Cardiac muscle cell (in vitro differentiated cells and primary cell): Measurements from ENCODE around the gene RBM5. TPM values are rescaled to one million over a fixed set of nuclear protein-coding genes. Genes with fewer than 3 reads are reported as not detected.

Experiments used
- DNase-seq, 2 donors: peaks; one replicate each; pipeline versions ENCODE4 v3.0.0 to v3.0.0-alpha.2; 2010 to 2017; ENCODE audit warnings: low read depth in 1 of 2, low spot score in 1 of 2
- H3K27ac ChIP-seq: fragments of 200-600 bp; sonication (generic); 2 replicates; pipeline ENCODE4 v1.5.1; 2016
- H3K27me3 ChIP-seq: fragments of 200-600 bp; sonication (generic); 2 replicates; pipeline ENCODE4 v1.6.0; 2016; ENCODE audit warnings: control low read depth
- H3K36me3 ChIP-seq: fragments of 200-600 bp; sonication (generic); 2 replicates; pipeline ENCODE4 v1.5.1; 2016; ENCODE audit warnings: control low read depth
- H3K4me1 ChIP-seq: fragments of 200-600 bp; sonication (generic); 2 replicates; pipeline ENCODE4 v1.8.1; 2017; ENCODE audit warnings: low read depth, mild to moderate bottlenecking, mixed run types
- H3K4me3 ChIP-seq: fragments of 200-600 bp; sonication (generic); 2 replicates; pipeline ENCODE4 v1.5.1; 2016; ENCODE audit warnings: mild to moderate bottlenecking
- H3K9me3 ChIP-seq: fragments of 200-600 bp; sonication (generic); 2 replicates; pipeline ENCODE4 v1.5.1; 2017; ENCODE audit warnings: low read depth, mild to moderate bottlenecking, control low read depth
- polyA plus RNA-seq: library from polyadenylated mRNA; unstranded; fragments of >200 nt; fragmentation: Nextera tagmentation; extraction: Ambion mirVana; gene quantifications from 2 replicates; pipeline ENCODE4 v1.2.1, GENCODE V29; 2016
- total RNA-seq: library from RNA; depleted of rRNA; stranded (reverse); fragments of >200 nt; gene quantifications from 2 replicates; pipeline ENCODE4 v1.2.3, GENCODE V29; 2016
- TF ChIP-seq, protein P1 (sequence below): IDR thresholded peaks from 2 replicates; pipeline ENCODE4 v1.5.1; 2012; ENCODE audit warnings: low read depth, mild to moderate bottlenecking, low read length

Gene RBM5
- total and polyA plus RNA-seq, 2 experiments from 2014 or later, result 130 to 439 TPM

GRCh38 chr3:50167841-50168209 lies 79.1 kb downstream of the RBM5 start:
- no peak for DNase-seq
- Histone ChIP-seq H3K27ac (no peak overlapping the region), H3K27me3 (no peaks in the 10 kb centered on the region), H3K36me3 (no peaks in the 10 kb centered on the region), H3K9me3 (no peaks in the 10 kb centered on the region), H3K4me1 (peaks cover 18% of the 10 kb centered on the region), H3K4me3 (no peak overlapping the region)
- TF ChIP-seq, protein P1, sequence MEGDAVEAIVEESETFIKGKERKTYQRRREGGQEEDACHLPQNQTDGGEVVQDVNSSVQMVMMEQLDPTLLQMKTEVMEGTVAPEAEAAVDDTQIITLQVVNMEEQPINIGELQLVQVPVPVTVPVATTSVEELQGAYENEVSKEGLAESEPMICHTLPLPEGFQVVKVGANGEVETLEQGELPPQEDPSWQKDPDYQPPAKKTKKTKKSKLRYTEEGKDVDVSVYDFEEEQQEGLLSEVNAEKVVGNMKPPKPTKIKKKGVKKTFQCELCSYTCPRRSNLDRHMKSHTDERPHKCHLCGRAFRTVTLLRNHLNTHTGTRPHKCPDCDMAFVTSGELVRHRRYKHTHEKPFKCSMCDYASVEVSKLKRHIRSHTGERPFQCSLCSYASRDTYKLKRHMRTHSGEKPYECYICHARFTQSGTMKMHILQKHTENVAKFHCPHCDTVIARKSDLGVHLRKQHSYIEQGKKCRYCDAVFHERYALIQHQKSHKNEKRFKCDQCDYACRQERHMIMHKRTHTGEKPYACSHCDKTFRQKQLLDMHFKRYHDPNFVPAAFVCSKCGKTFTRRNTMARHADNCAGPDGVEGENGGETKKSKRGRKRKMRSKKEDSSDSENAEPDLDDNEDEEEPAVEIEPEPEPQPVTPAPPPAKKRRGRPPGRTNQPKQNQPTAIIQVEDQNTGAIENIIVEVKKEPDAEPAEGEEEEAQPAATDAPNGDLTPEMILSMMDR, result no peak

DNA sequence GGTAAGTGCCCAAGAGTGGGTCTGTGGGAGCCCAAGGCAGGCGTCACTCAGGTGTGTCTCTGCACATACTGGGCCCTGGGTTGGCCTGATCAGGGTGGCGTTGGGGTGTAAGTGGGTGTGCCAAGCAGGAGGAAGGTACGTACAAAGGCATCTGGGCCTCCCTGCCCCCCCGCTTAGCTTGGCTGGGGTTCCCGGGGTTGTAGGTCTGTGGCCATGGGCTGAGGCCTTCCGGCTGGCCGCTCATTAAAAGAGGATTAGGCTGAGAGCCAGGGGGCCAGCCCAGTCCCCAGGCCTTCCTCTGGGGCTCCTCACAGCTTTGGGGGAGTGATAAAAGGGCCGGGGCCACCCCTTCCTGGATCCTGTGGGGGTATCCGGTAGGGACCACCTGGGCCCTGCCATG lies 79.7 kb downstream of the RBM5 start:
- Histone ChIP-seq H3K36me3 (no peaks in the 10 kb centered on the region), H3K4me3 (no peak overlapping the region), H3K9me3 (no peaks in the 10 kb centered on the region), H3K27ac (no peak overlapping the region), H3K27me3 (no peaks in the 10 kb centered on the region), H3K4me1 (peaks cover 18% of the 10 kb centered on the region)
- no peak for DNase-seq
- TF ChIP-seq, protein P1, result no peak

Other genes with a start within 250 kb of the RBM5 start
- gene TRAIP, start 232.4 kb upstream of the RBM5 start, total RNA-seq, result 6.6 and 13.3 TPM in 2 replicates
- 6.7 and 9.5 TPM in 2 replicates for gene TRAIP, start 232.4 kb upstream of the RBM5 start, polyA plus RNA-seq
- 0.09 and 0.32 TPM in 2 replicates for gene CAMKV, start 219.0 kb upstream of the RBM5 start, total RNA-seq
- gene CAMKV, start 219.0 kb upstream of the RBM5 start, polyA plus RNA-seq, result 0.34 TPM in 1 of 2 replicates, not detected in the other
- 0.49 and 2.2 TPM in 2 replicates for gene MST1R, start 185.0 kb upstream of the RBM5 start, total RNA-seq
- gene MST1R, start 185.0 kb upstream of the RBM5 start, polyA plus RNA-seq, result 2.1 and 3.4 TPM in 2 replicates
- 12.8 TPM in 2 replicates for gene MON1A, start 159.1 kb upstream of the RBM5 start, total RNA-seq
- 13.3 and 19.7 TPM in 2 replicates for gene MON1A, start 159.1 kb upstream of the RBM5 start, polyA plus RNA-seq
- gene RBM6, start 148.8 kb upstream of the RBM5 start, total RNA-seq, result 51.5 and 121 TPM in 2 replicates
- 62.7 and 89.4 TPM in 2 replicates for gene RBM6, start 148.8 kb upstream of the RBM5 start, polyA plus RNA-seq
- 21.0 and 27.6 TPM in 2 replicates for gene SEMA3F, start 66.4 kb downstream of the RBM5 start, total RNA-seq
- 20.0 and 21.8 TPM in 2 replicates for gene SEMA3F, start 66.4 kb downstream of the RBM5 start, polyA plus RNA-seq
- not detected in 2 replicates for gene GNAT1, start 102.7 kb downstream of the RBM5 start, total RNA-seq
- not detected in 2 replicates for gene GNAT1, start 102.7 kb downstream of the RBM5 start, polyA plus RNA-seq
- gene SLC38A3, start 116.4 kb downstream of the RBM5 start, total RNA-seq, result 9.5 and 14.7 TPM in 2 replicates
- gene SLC38A3, start 116.4 kb downstream of the RBM5 start, polyA plus RNA-seq, result 13.4 and 18.5 TPM in 2 replicates
- gene GNAI2, start 147.3 kb downstream of the RBM5 start, total RNA-seq, result 160 and 179 TPM in 2 replicates
- 255 and 285 TPM in 2 replicates for gene GNAI2, start 147.3 kb downstream of the RBM5 start, polyA plus RNA-seq
- gene SEMA3B, start 180.2 kb downstream of the RBM5 start, total RNA-seq, result 16.7 and 25.9 TPM in 2 replicates
- 20.6 and 23.1 TPM in 2 replicates for gene SEMA3B, start 180.2 kb downstream of the RBM5 start, polyA plus RNA-seq
- gene LSMEM2, start 190.2 kb downstream of the RBM5 start, total RNA-seq, result 26.4 and 29.2 TPM in 2 replicates
- gene LSMEM2, start 190.2 kb downstream of the RBM5 start, polyA plus RNA-seq, result 16.4 and 18.1 TPM in 2 replicates
- gene IFRD2, start 203.5 kb downstream of the RBM5 start, total RNA-seq, result 61.0 and 75.3 TPM in 2 replicates
- 106 and 110 TPM in 2 replicates for gene IFRD2, start 203.5 kb downstream of the RBM5 start, polyA plus RNA-seq
- 3.6 and 6.4 TPM in 2 replicates for gene HYAL3, start 210.5 kb downstream of the RBM5 start, total RNA-seq
- gene HYAL3, start 210.5 kb downstream of the RBM5 start, polyA plus RNA-seq, result 2.4 and 6.2 TPM in 2 replicates
- gene NAA80, start 210.5 kb downstream of the RBM5 start, total RNA-seq, result 28.5 and 40.4 TPM in 2 replicates
- 35.6 and 39.0 TPM in 2 replicates for gene NAA80, start 210.5 kb downstream of the RBM5 start, polyA plus RNA-seq
- 3.4 and 5.0 TPM in 2 replicates for gene HYAL1, start 214.7 kb downstream of the RBM5 start, total RNA-seq
- gene HYAL1, start 214.7 kb downstream of the RBM5 start, polyA plus RNA-seq, result 3.3 and 4.3 TPM in 2 replicates
- gene HYAL2, start 233.8 kb downstream of the RBM5 start, total RNA-seq, result 116 and 124 TPM in 2 replicates
- 88.3 and 106 TPM in 2 replicates for gene HYAL2, start 233.8 kb downstream of the RBM5 start, polyA plus RNA-seq
- gene TUSC2, start 239.3 kb downstream of the RBM5 start, total RNA-seq, result 84.1 and 87.0 TPM in 2 replicates
- gene TUSC2, start 239.3 kb downstream of the RBM5 start, polyA plus RNA-seq, result 66.4 and 76.6 TPM in 2 replicates